GM12878 (cell line): ENCODE data around the gene FAF1. TPM values are rescaled to one million over a fixed set of nuclear protein-coding genes. Genes with fewer than 3 reads are reported as not detected.
"Not testable (repeated sequence)": the region's sequence is repeated elsewhere in the genome, so short reads cannot be mapped to it uniquely, and the experiment has no call there.

Source experiments
- ATAC-seq: fragments of 200-7000 bp; cut with Tn5 transposase; 3 replicates; pipeline ENCODE4 v1.9.1; 2020; ENCODE audit warnings: mild to moderate bottlenecking, moderate library complexity
- BruUV-seq: library from RNA; stranded (reverse); fragments of 400-500 nt; replicated peaks from 2 replicates; lab custom pipeline; 2021; lab: Mats Ljungman, UMichigan
- CTCF ChIA-PET: fragments of 300-600 bp; sonication (Branson Sonifier 250); formaldehyde crosslinking; extraction: SDS; loops from one replicate; lab custom pipeline; 2021; ENCODE audit warnings: inconsistent platforms; lab: Yijun Ruan, JAX
- POLR2A ChIA-PET: fragments of 350-600 bp; formaldehyde crosslinking; extraction: SDS; loops from one replicate; lab custom pipeline; 2021; ENCODE audit warnings: inconsistent platforms; lab: Charles Lee
- RAD21 ChIA-PET: fragments of 300-600 bp; sonication (Branson Sonifier 250); formaldehyde crosslinking; loops from one replicate; lab custom pipeline; 2023; ENCODE audit warnings: antibody characterized with exemption; ENCODE audit not compliant: unreplicated experiment; lab: Charles Lee
- SMC1A ChIA-PET: fragments of 300-600 bp; sonication (Branson Sonifier 250); formaldehyde crosslinking; loops from one replicate; lab custom pipeline; 2023; ENCODE audit not compliant: unreplicated experiment, uncharacterized antibody; lab: Charles Lee
- DNase-seq: peaks from one replicate; pipeline ENCODE4 v3.0.0-alpha.2; 2011; ENCODE audit warnings: low read depth, low spot score
- FAIRE-seq: peaks from 3 replicates; lab custom pipeline; 2011; peaks lifted over from hg19 to GRCh38; lab: Jason Lieb, UNC
- H2AFZ ChIP-seq: 2 replicates; pipeline ENCODE4 v1.6.0; 2011; ENCODE audit warnings: low read depth, low read length, control low read depth; ENCODE audit not compliant: control insufficient read depth
- H3K27ac ChIP-seq: 2 replicates; pipeline ENCODE4 v1.5.1; 2011; ENCODE audit warnings: control low read depth; ENCODE audit not compliant: control insufficient read depth, insufficient read depth
- H3K27me3 ChIP-seq, 2 experiments: replicated peaks in 1 of 2; 2 replicates each; pipeline versions ENCODE4 v1.6.0 to v1.6.1; 2011; ENCODE audit warnings: low read length in 1 of 2; ENCODE audit not compliant: control insufficient read depth in 2 of 2, insufficient read depth in 2 of 2
- H3K36me3 ChIP-seq, 2 experiments: 2 replicates each; pipeline ENCODE4 v1.5.1; 2011; ENCODE audit warnings: low read length in 1 of 2; ENCODE audit not compliant: control insufficient read depth in 2 of 2, insufficient read depth in 2 of 2
- H3K4me1 ChIP-seq: 2 replicates; pipeline ENCODE4 v1.6.1; 2011; ENCODE audit warnings: mild to moderate bottlenecking, low read length, moderate library complexity, mixed read lengths; ENCODE audit not compliant: control insufficient read depth, insufficient read depth
- H3K4me2 ChIP-seq: 2 replicates; pipeline ENCODE4 v1.6.0; 2011; ENCODE audit warnings: control low read depth; ENCODE audit not compliant: control insufficient read depth, insufficient read depth
- H3K4me3 ChIP-seq: fragments of 200-600 bp; sonication (generic); 2 replicates; pipeline ENCODE4 v1.5.1; 2016
- H3K79me2 ChIP-seq: 2 replicates; pipeline ENCODE4 v1.6.0; 2011; ENCODE audit warnings: low read length; ENCODE audit not compliant: control insufficient read depth, insufficient read depth
- H3K9ac ChIP-seq: 2 replicates; pipeline ENCODE4 v1.8.0; 2011; ENCODE audit warnings: low read length, control low read depth, mixed read lengths; ENCODE audit not compliant: control insufficient read depth, insufficient read depth
- H3K9me3 ChIP-seq: replicated peaks from 3 replicates; pipeline ENCODE4 v1.5.1; 2011; ENCODE audit warnings: mild to moderate bottlenecking, low read length; ENCODE audit not compliant: control insufficient read depth, insufficient read depth
- H4K20me1 ChIP-seq: 2 replicates; pipeline ENCODE4 v1.6.0; 2011; ENCODE audit not compliant: control insufficient read depth, insufficient read depth
- E2F4 ChIP-seq: IDR thresholded peaks from 2 replicates; pipeline ENCODE4 v1.6.1; 2012; ENCODE audit warnings: low read depth, low read length, improper control_type of control experiment
- FOS ChIP-seq: IDR thresholded peaks from 3 replicates; pipeline ENCODE4 v1.6.1; 2011; ENCODE audit warnings: borderline replicate concordance; ENCODE audit not compliant: insufficient read length; ENCODE audit errors: extremely low read depth
- NFIC ChIP-seq: IDR thresholded peaks from 2 replicates; pipeline ENCODE4 v1.6.1; 2012; ENCODE audit warnings: low read depth, mild to moderate bottlenecking, inconsistent platforms, low read length, moderate library complexity
- SREBF2 ChIP-seq: IDR thresholded peaks from 2 replicates; pipeline ENCODE4 v1.6.1; 2012; ENCODE audit warnings: mild to moderate bottlenecking, low read length
- WGBS: methylation state at CpG from one replicate; pipeline ENCODE4 v1.1.6; 2016; ENCODE audit warnings: low lambda C conversion rate; ENCODE audit not compliant: insufficient replicate concordance, insufficient coverage; ENCODE audit errors: missing lambda C conversion rate; 5-methylcytosine and 5-hydroxymethylcytosine counted together
- in situ Hi-C: fragments of 300-500 bp; cut with MboI; formaldehyde crosslinking; loops from 9 replicates; pipeline ENCODE4 v1.14.3; 2018; ENCODE audit warnings: mixed read lengths
- intact Hi-C: fragments of 100-400 bp; cut with micrococcal nuclease; formaldehyde crosslinking; loops from one replicate; pipeline ENCODE4 v1.14.2; 2022; ENCODE audit not compliant: unreplicated experiment
- polyA plus RNA-seq, 11 experiments: library from polyadenylated mRNA; depleted of rRNA in 4 of 11; unstranded in 6 of 11; stranded (reverse) in 5 of 11; fragments of >200 nt; fragmentation: Nextera tagmentation in 4 of 11; fragmentation: Illumina TruSeq in 1 of 11; extraction: Ambion mirVana in 4 of 11; extraction: Trizol in 1 of 11; gene quantifications; 1 replicate in 1 of 11; 2 replicates in 10 of 11; pipeline versions ENCODE4 v1.2.1 to v1.2.3, GENCODE V29; 2011 to 2016; ENCODE audit warnings: inconsistent platforms in 2 of 11, missing spikeins in 2 of 11, low read depth in 1 of 11
- total RNA-seq, 4 experiments: library from RNA; depleted of rRNA in 3 of 4; stranded (reverse); fragments of >200 nt in 3 of 4; fragmentation: Illumina TruSeq in 1 of 4; extraction: Trizol in 1 of 4; gene quantifications; 2 replicates each; pipeline versions ENCODE4 v1.2.1 to v1.2.3, GENCODE V29; 2013 to 2021
- TF ChIP-seq, protein P1 (sequence below): IDR thresholded peaks from 2 replicates; pipeline ENCODE4 v1.6.1; 2012; ENCODE audit warnings: improper control_type of control experiment, low read depth, low read length; ENCODE audit not compliant: insufficient replicate concordance

FAF1 gene
- total and polyA plus RNA-seq, 10 of the 15 experiments (the other 5 are each of a cell fraction or from before 2014, with no cell fraction given): 8.6 to 54.5 (median 23.7) TPM

GRCh38 chr1:50766688-50767087 lies 193.4 kb downstream of the FAF1 start (continued):
- TF ChIP-seq, protein P1, sequence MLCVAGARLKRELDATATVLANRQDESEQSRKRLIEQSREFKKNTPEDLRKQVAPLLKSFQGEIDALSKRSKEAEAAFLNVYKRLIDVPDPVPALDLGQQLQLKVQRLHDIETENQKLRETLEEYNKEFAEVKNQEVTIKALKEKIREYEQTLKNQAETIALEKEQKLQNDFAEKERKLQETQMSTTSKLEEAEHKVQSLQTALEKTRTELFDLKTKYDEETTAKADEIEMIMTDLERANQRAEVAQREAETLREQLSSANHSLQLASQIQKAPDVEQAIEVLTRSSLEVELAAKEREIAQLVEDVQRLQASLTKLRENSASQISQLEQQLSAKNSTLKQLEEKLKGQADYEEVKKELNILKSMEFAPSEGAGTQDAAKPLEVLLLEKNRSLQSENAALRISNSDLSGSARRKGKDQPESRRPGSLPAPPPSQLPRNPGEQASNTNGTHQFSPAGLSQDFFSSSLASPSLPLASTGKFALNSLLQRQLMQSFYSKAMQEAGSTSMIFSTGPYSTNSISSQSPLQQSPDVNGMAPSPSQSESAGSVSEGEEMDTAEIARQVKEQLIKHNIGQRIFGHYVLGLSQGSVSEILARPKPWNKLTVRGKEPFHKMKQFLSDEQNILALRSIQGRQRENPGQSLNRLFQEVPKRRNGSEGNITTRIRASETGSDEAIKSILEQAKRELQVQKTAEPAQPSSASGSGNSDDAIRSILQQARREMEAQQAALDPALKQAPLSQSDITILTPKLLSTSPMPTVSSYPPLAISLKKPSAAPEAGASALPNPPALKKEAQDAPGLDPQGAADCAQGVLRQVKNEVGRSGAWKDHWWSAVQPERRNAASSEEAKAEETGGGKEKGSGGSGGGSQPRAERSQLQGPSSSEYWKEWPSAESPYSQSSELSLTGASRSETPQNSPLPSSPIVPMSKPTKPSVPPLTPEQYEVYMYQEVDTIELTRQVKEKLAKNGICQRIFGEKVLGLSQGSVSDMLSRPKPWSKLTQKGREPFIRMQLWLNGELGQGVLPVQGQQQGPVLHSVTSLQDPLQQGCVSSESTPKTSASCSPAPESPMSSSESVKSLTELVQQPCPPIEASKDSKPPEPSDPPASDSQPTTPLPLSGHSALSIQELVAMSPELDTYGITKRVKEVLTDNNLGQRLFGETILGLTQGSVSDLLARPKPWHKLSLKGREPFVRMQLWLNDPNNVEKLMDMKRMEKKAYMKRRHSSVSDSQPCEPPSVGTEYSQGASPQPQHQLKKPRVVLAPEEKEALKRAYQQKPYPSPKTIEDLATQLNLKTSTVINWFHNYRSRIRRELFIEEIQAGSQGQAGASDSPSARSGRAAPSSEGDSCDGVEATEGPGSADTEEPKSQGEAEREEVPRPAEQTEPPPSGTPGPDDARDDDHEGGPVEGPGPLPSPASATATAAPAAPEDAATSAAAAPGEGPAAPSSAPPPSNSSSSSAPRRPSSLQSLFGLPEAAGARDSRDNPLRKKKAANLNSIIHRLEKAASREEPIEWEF: no peak
- TF ChIP-seq NFIC (no peak), SREBF2 (no peak), E2F4 (no peak), FOS (no peak)

GRCh38 chr1:50756543-50756942 lies 203.5 kb downstream of the FAF1 start:
- FAIRE-seq, intact Hi-C loops, H2AFZ ChIP-seq, BruUV-seq, DNase-seq, H4K20me1 ChIP-seq, H3K9ac ChIP-seq, H3K4me3 ChIP-seq, in situ Hi-C loops, H3K27me3 ChIP-seq, POLR2A ChIA-PET, H3K4me1 ChIP-seq, H3K27ac ChIP-seq, H3K9me3 ChIP-seq, ATAC-seq, H3K79me2 ChIP-seq, H3K36me3 ChIP-seq, RAD21 ChIA-PET, H3K4me2 ChIP-seq, SMC1A ChIA-PET: not testable (repeated sequence)
- CTCF ChIA-PET: interaction anchor here (2.4 kb wide), 1 partner anchor 18 kb away, joined by 8 read pairs; no protein-coding TSS in a partner anchor
- 98% methylated on average over 3 of the region's 3 CpGs for WGBS

- RAD21 ChIA-PET, H3K79me2 ChIP-seq, H2AFZ ChIP-seq, FAIRE-seq, H3K4me3 ChIP-seq, POLR2A ChIA-PET, H3K27me3 ChIP-seq, H3K4me1 ChIP-seq, SMC1A ChIA-PET, H4K20me1 ChIP-seq, intact Hi-C loops, H3K27ac ChIP-seq, H3K9ac ChIP-seq, H3K36me3 ChIP-seq, DNase-seq, H3K9me3 ChIP-seq, ATAC-seq, H3K4me2 ChIP-seq, BruUV-seq, in situ Hi-C loops: not testable (repeated sequence)
- 100% methylated on average over 1 of the region's 1 CpG for WGBS
- CTCF ChIA-PET: interaction anchor here (3.8 kb wide), 1 partner anchor 19 kb away, joined by 17 read pairs; no protein-coding TSS in a partner anchor
Observed at GRCh38 chr1:50754764-50755163, 205.3 kb downstream of the FAF1 start.
